MCF 10A (cell line): ENCODE measurements around the gene DUS2. TPM values are rescaled to one million over a fixed set of nuclear protein-coding genes. Genes with fewer than 3 reads are reported as not detected.
A peak's percentile ranks its signal among the peaks of the same experiment; 100 is the strongest.

Source experiments
- BruUV-seq: library from RNA; stranded (reverse); fragments of 400-500 nt; replicated peaks from 2 replicates; lab custom pipeline; 2021; lab: Mats Ljungman, UMichigan
- CTCF ChIA-PET: fragments of 300-600 bp; sonication (Branson Sonifier 250); formaldehyde crosslinking; extraction: SDS; loops from one replicate; lab custom pipeline; 2021; ENCODE audit warnings: antibody characterized with exemption, inconsistent platforms; lab: Yijun Ruan, JAX
- POLR2A ChIA-PET: fragments of 300-600, 350-650 bp; sonication (Branson Sonifier 250); formaldehyde crosslinking; extraction: SDS; loops from one replicate; lab custom pipeline; 2020; ENCODE audit warnings: antibody characterized with exemption, inconsistent platforms; lab: Yijun Ruan, JAX
- DNase-seq: peaks from one replicate; pipeline ENCODE4 v3.0.0-alpha.2; 2018; ENCODE audit not compliant: unreplicated experiment
- H3K27ac Mint-ChIP-seq: one replicate; pipeline ENCODE4 v1.8.0; 2022; ENCODE audit warnings: mild to moderate bottlenecking, low read depth, mixed read lengths; ENCODE audit not compliant: unreplicated experiment
- H3K27me3 Mint-ChIP-seq: one replicate; pipeline ENCODE4 v1.8.0; 2022; ENCODE audit warnings: mixed read lengths; ENCODE audit not compliant: insufficient read depth, unreplicated experiment
- H3K36me3 Mint-ChIP-seq: one replicate; pipeline ENCODE4 v1.8.0; 2022; ENCODE audit warnings: mild to moderate bottlenecking, moderate library complexity, mixed read lengths; ENCODE audit not compliant: insufficient read depth, unreplicated experiment
- H3K4me1 Mint-ChIP-seq: one replicate; pipeline ENCODE4 v1.8.0; 2022; ENCODE audit warnings: mixed read lengths; ENCODE audit not compliant: insufficient read depth, unreplicated experiment
- H3K4me3 Mint-ChIP-seq: one replicate; pipeline ENCODE4 v1.8.0; 2022; ENCODE audit warnings: mild to moderate bottlenecking, moderate library complexity, mixed read lengths; ENCODE audit not compliant: unreplicated experiment
- H3K9me3 Mint-ChIP-seq: one replicate; pipeline ENCODE4 v1.8.0; 2022; ENCODE audit warnings: mixed read lengths; ENCODE audit not compliant: unreplicated experiment
- CTCF ChIP-seq: fragments of 200-600 bp; IDR thresholded peaks from one replicate; pipeline ENCODE4 v1.8.0; 2022; ENCODE audit warnings: antibody characterized with exemption, mild to moderate bottlenecking; ENCODE audit not compliant: unreplicated experiment
- intact Hi-C: fragments of 100-400 bp; cut with micrococcal nuclease; formaldehyde crosslinking; loops from 2 replicates; pipeline ENCODE4 v1.14.1; 2022
- total RNA-seq: library from RNA; stranded (reverse); gene quantifications from 2 replicates; pipeline ENCODE4 v1.2.3, GENCODE V29; 2022

DUS2 gene
- total RNA-seq, 1 experiment from 2014 or later = 24.2 TPM

GRCh38 chr16:68082629-68083238 is 59.6 kb downstream of the DUS2 start:
- H3K4me3 Mint-ChIP-seq = no peak overlapping the region
- CTCF ChIA-PET = interaction anchor here (0.6 kb wide), 1 partner anchor 19 kb away, joined by 3 read pairs; no protein-coding TSS in a partner anchor

GRCh38 chr16:68083239-68083781 is 60.2 kb downstream of the DUS2 start:
- no peak for TF ChIP-seq CTCF
- no TSS peak for BruUV-seq
- CTCF ChIA-PET = interaction anchor here (0.6 to 0.7 kb wide), 2 partner anchors 155 to 245 kb away, joined by 3 read pairs; no protein-coding TSS in a partner anchor
- H3K27ac Mint-ChIP-seq = peak overlapping the region; percentile 28
- intact Hi-C loops = no loop called here
- DNase-seq = no peak
- POLR2A ChIA-PET = interaction anchor here (0.5 to 7.9 kb wide), 5 partner anchors 11 to 853 kb away, joined by 3 to 104 read pairs (median 5); partner anchors contain the start of gene ESRP2
- no peaks in the 10 kb centered on the region for H3K27me3 Mint-ChIP-seq
- no peaks in the 10 kb centered on the region for H3K9me3 Mint-ChIP-seq
- H3K4me3 Mint-ChIP-seq = no peak overlapping the region
- peaks cover 11% of the 10 kb centered on the region for H3K36me3 Mint-ChIP-seq
- H3K4me1 Mint-ChIP-seq = peaks cover 6% of the 10 kb centered on the region

More at GRCh38 chr16:68082629-68083238, 59.6 kb downstream of the DUS2 start:
- H3K27ac Mint-ChIP-seq = no peak overlapping the region
- BruUV-seq = no TSS peak
- no peak for DNase-seq
- no peaks in the 10 kb centered on the region for H3K9me3 Mint-ChIP-seq
- POLR2A ChIA-PET = interaction anchor here (0.6 to 7.9 kb wide), 2 partner anchors 10 to 708 kb away, joined by 4 to 104 read pairs; no protein-coding TSS in a partner anchor
- H3K36me3 Mint-ChIP-seq = peaks cover 11% of the 10 kb centered on the region
- no peak for TF ChIP-seq CTCF
- intact Hi-C loops = no loop called here
- H3K4me1 Mint-ChIP-seq = peaks cover 6% of the 10 kb centered on the region
- no peaks in the 10 kb centered on the region for H3K27me3 Mint-ChIP-seq

GRCh38 chr16:68083861-68084503 is 60.9 kb downstream of the DUS2 start:
- Mint-ChIP-seq H3K36me3 (peaks cover 11% of the 10 kb centered on the region), H3K4me3 (no peak overlapping the region), H3K4me1 (peaks cover 11% of the 10 kb centered on the region), H3K9me3 (no peaks in the 10 kb centered on the region), H3K27ac (peak overlapping the region; percentile 28), H3K27me3 (no peaks in the 10 kb centered on the region)
- intact Hi-C loops = no loop called here
- ChIA-PET CTCF (interaction anchor here (0.6 to 2.1 kb wide), 4 partner anchors 12 to 243 kb away, joined by 3 to 12 read pairs (median 6); no protein-coding TSS in a partner anchor), POLR2A (interaction anchor here (0.5 to 7.9 kb wide), 11 partner anchors 10 to 1642 kb away, joined by 3 to 104 read pairs (median 5); partner anchors contain the start of genes ESRP2 and NQO1)
- no peak for DNase-seq
- no TSS peak for BruUV-seq
- no peak for TF ChIP-seq CTCF
